ENCODE measurements around the gene LIMK2.

DNA sequence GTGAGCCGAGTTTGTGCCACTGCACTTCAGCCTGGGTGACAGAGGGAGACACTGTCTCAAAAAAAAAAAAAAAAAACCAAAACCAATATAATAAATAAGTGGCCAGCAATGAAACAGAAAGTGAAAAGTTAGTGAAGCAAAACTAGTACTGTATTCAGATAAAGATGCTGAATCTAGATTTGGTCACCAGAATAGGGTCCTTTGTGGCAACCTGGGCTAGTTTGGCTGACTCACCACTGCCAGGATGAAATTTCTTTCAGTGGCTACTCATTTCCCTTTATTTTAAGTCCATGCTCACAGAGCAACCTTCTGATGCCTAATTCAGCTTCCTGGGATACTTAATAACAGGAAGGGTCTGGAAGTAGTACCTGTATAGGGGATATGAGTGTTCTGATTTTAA lies 26.0 kb downstream of the LIMK2 start:
- TF ChIP-seq, protein P1, sequence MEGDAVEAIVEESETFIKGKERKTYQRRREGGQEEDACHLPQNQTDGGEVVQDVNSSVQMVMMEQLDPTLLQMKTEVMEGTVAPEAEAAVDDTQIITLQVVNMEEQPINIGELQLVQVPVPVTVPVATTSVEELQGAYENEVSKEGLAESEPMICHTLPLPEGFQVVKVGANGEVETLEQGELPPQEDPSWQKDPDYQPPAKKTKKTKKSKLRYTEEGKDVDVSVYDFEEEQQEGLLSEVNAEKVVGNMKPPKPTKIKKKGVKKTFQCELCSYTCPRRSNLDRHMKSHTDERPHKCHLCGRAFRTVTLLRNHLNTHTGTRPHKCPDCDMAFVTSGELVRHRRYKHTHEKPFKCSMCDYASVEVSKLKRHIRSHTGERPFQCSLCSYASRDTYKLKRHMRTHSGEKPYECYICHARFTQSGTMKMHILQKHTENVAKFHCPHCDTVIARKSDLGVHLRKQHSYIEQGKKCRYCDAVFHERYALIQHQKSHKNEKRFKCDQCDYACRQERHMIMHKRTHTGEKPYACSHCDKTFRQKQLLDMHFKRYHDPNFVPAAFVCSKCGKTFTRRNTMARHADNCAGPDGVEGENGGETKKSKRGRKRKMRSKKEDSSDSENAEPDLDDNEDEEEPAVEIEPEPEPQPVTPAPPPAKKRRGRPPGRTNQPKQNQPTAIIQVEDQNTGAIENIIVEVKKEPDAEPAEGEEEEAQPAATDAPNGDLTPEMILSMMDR (IDR thresholded peaks at IDR 0.05) = no peak
- no peak for TF ChIP-seq POLR2A (IDR thresholded peaks at IDR 0.05)
